Suprapubic skin (tissue), 4 donors: ENCODE measurements around the gene RBM17.

ENCODE experiments used
- CTCF ChIP-seq, 2 donors: fragments of 200-600 bp in 1 of 2; fragments of 450-650 bp in 1 of 2; sonication (generic) in 1 of 2; IDR thresholded peaks; one replicate each; pipeline ENCODE4 v1.5.1; 2016 to 2019; ENCODE audit warnings: antibody characterized with exemption in 2 of 2, mild to moderate bottlenecking in 1 of 2, moderate library complexity in 1 of 2
- EP300 ChIP-seq: sonication (generic); formaldehyde crosslinking; IDR thresholded peaks from one replicate; pipeline ENCODE4 v1.6.1; 2017; ENCODE audit warnings: antibody characterized with exemption
- POLR2A ChIP-seq, 2 donors: fragments of 450-650 bp; IDR thresholded peaks; one replicate each; pipeline ENCODE4 v1.6.1; 2017; ENCODE audit warnings: antibody characterized with exemption in 2 of 2, mild to moderate bottlenecking in 2 of 2, moderate library complexity in 2 of 2
- POLR2AphosphoS5 ChIP-seq, 3 donors: sonication (generic); formaldehyde crosslinking; IDR thresholded peaks; one replicate each; pipeline ENCODE4 v1.6.1; 2017; ENCODE audit warnings: antibody characterized with exemption in 3 of 3

GRCh38 chr10:6053816-6054631, 34.8 kb upstream of the RBM17 start:
- TF ChIP-seq POLR2A (IDR thresholded peaks at IDR 0.05) = no peak
- TF ChIP-seq EP300 = no peak
- TF ChIP-seq CTCF (IDR thresholded peaks at IDR 0.05) = no peak
- TF ChIP-seq POLR2AphosphoS5 (IDR thresholded peaks at IDR 0.05) = no peak
